HG03565 (cell line): ENCODE results near the gene CYFIP2.
"Not testable (repeated sequence)": the region's sequence is repeated elsewhere in the genome, so short reads cannot be mapped to it uniquely, and the experiment has no call there.

Experiments
- ATAC-seq: cut with Tn5 transposase; IDR thresholded peaks from one replicate; pipeline ENCODE4 v1.9.1; 2021; ENCODE audit warnings: mild to moderate bottlenecking, moderate library complexity; ENCODE audit not compliant: unreplicated experiment

Gene CYFIP2

GRCh38 chr5:157265714-157266285 is at the start of gene CYFIP2:
TSS of gene CYFIP2 (plus strand) at chr5:157266123. CDS start at chr5:157285362, 19,239 bp downstream.
- peak; percentile 62 for ATAC-seq

GRCh38 chr5:157216391-157217142 is 49.4 kb upstream of the CYFIP2 start:
- no peak for ATAC-seq

DNA sequence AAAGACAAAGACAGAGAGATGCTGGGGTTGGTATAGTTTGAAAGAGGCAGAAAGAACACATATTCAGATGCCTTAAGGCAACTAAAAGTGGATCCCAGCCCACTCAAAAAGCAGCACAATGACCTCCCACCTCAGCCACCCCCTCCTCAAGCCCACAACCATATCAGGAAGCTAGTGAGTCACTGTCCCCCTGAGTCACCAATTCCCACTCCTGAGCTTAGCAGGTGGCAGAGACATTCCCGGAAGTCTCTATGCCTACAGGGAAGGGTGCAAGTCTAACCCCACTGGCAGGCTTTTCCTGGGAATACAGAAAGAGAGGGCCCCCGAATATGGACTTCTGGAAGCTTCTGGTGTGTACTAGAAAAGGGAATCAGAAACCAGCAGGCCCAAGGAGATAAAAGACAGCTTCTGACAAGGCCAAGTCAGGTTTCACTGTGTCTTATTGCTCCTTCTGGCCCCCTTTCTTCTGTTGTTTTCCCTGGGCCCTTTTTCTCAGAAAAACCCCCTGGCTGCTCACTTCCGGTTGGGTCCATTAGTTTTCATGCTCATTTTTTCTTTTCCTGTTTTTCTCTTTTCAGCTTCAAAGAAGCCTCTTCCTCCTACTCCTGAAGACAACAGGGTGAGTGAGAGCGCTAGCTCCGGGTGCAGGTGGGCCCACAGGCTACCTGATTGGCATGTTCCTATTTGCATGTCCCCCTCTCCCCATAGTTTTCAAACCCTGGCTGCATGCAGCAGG is 48.5 kb upstream of the CYFIP2 start:
- ATAC-seq: no peak

GRCh38 chr5:157219491-157220271 is 46.2 kb upstream of the CYFIP2 start:
- ATAC-seq: peak; percentile 52

GRCh38 chr5:157221959-157222358 is 44.0 kb upstream of the CYFIP2 start:
- no peak for ATAC-seq

- peak; percentile 28 for ATAC-seq
Measured at GRCh38 chr5:157222506-157223230, 43.3 kb upstream of the CYFIP2 start.

DNA sequence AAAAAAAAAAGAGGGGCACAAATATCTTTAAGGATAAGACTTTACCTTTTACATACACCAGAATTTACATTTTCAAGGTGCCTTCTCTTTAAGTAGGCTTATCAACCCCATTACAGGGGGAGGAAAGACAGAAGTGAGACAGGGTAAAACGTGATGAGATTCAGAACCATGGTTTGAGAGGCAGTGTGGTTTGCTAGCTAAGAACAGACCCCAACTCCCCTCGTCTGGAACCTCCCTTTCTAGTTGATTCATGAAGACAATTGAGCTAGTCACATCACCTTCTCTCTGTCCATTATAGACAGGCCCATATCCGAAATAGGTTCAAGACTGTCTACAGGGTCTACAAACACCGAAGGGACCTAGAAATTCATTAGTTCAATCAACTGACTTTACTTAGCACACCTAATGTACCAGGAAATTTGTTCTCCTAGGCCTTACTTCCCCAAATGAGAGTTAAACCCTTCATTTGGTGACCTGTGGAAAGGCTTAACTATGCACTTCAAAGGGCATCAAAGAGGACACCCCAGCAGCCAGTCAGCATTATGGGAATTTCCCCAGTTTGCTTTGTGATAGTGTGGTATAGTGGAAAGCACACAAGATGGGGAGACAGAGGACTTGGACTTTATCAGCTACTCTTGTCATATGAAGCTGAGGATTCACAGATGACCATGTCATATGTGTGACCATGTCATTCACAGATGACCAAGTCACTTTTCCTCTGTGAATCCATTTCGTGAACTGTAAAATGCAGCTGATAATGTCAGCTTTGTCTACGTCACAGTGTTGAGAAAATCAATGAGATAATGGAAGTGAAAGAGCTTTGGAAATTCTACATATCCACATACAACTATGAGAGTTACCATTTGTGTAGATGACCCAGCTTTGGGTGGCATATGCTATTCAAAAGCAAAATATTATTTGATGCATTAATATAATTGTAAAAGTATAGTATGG is 40.2 kb upstream of the CYFIP2 start:
- no peak for ATAC-seq

- no peak for ATAC-seq
Measured at GRCh38 chr5:157230610-157231009, 35.3 kb upstream of the CYFIP2 start.

DNA sequence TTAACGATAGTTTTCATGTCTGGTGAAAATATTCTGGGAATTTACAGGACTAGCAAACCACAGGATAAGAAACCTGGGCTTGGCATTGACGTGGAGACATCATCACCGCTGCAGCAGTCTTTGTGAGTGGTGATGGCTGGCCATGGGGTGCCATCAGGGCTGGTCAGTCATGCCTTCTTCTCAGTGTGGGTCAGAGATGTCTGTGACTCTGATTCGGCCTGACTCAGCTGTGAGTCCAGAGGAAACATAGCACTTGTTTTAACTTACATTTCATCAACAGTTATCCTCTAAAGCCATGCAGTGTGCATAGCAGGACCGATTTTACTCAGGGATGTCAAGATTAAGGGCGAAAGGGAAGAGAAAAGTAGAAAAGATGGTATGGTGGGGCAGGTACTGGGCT is 33.2 kb upstream of the CYFIP2 start:
- ATAC-seq: no peak

- no peak for ATAC-seq
Measured at GRCh38 chr5:157233515-157233914, 32.4 kb upstream of the CYFIP2 start.

- no peak for ATAC-seq
Measured at GRCh38 chr5:157236423-157236822, 29.5 kb upstream of the CYFIP2 start.

GRCh38 chr5:157241483-157241882 is 24.4 kb upstream of the CYFIP2 start:
- no peak for ATAC-seq

DNA sequence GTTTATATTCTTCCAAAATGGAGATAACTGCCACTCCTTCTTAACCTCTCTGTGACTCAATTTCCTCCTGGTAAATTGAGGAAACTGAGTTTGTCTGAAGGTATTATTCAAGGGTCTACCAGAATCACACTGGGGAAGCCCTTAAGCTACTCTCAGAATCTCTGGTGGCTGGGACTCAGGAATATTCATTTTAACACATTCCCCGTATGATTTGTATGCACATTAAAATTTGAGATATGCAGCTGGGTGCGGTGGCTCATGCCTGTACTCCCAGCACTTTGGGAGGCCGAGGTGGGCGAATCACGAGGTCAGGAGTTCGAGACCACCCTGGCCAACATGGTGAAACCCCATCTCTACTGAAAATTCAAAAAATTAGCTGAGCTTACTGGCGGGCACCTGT is 21.2 kb upstream of the CYFIP2 start:
- ATAC-seq: not testable (repeated sequence)

GRCh38 chr5:157245476-157245875 is 20.4 kb upstream of the CYFIP2 start:
- ATAC-seq: no peak

GRCh38 chr5:157245886-157246285 is 20.0 kb upstream of the CYFIP2 start:
- ATAC-seq: no peak

DNA sequence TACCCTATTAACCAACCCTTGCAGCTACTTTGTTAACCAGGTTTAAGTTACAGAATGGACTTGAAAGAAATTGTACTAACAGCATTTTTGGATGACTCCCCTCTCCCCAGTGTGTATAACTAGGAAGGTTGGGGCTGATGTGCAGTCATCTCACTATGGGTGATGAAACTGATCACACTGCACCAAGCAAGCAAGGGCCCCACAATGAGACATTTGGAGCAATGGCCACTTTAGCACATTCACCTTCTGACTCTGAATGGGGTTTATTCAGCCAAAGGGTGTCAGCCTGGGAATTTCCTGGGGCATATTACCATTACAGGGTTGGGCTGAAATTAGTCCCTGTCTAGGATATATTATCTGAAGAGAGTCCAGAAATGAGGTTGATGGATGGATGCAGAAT is 18.7 kb upstream of the CYFIP2 start:
- no peak for ATAC-seq

DNA sequence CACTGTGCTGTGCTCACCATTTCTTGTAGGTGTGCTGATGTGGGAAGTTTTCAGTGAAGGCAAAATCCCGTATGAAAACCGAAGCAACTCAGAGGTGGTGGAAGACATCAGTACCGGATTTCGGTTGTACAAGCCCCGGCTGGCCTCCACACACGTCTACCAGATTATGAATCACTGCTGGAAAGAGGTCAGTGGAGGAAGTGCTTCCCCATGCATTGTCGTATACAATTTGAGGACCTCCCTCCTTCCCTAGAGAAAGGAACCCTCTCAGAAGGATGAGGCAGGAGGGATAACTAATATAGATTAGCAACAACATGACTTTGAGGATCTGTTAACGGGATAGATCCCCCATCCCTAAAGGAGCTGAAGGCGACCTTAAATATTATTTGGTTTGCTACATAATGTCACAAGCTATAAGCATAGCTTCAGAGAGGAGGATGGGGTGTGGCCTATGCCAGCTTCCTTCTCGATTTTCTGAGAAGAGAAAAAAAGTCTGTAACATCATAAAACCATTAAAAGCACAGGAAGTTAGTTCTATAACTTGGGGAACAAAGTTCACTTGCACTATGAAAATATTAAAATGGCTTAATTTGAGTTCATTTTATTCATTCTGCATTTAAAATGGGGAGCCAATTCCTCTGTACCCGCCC is 17.0 kb upstream of the CYFIP2 start:
- no peak for ATAC-seq

DNA sequence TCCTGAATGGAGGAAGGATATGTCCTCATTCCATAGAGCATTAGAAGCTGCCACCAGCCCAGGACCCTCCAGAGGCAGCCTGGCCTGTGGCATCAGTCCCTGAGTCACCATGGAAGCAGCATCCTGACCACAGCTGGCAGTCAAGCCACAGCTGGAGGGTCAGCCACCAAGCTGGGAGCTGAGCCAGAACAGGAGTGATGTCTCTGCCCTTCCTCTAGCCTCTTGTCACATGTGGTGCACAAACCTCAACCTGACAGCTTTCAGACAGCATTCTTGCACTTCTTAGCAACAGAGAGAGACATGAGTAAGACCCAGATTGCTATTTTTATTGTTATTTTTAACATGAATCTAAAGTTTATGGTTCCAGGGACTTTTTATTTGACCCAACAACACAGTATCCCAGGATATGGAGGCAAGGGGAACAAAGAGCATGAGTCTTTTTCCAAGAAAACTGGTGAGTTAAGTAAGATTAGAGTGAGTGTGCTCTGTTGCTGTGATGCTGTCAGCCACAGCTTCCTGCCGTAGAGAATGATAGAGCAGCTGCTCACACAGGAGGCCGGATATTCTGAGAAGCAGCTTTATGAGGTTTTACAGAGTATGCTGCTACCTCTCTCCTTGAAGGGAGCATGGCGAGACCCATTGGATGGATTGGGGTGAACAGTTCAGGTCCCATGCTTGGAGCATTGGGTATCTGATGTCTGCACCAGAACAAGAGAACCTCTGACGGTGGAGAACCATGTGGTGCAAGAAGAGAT is 13.0 kb upstream of the CYFIP2 start:
- ATAC-seq: peak; percentile 91
